ENCODE results near the gene EGR1.
A peak's percentile ranks its signal among the peaks of the same experiment; 100 is the strongest.

The EGR1 gene

GRCh38 chr5:138465261-138466124, at the start of gene EGR1:
Gene EGR1, plus strand, starts transcription at chr5:138465479. Its CDS starts 283 bp downstream, at chr5:138465762.
- DNase-seq (ENCODE audit: extremely low read depth, low read depth): peak; percentile 90
- no peak for TF ChIP-seq CTCF (IDR thresholded peaks at IDR 0.05; ENCODE audit: low read depth, low read length)

GRCh38 chr5:138418444-138418843, 46.8 kb upstream of the EGR1 start:
- no peak for TF ChIP-seq CTCF (IDR thresholded peaks at IDR 0.05; ENCODE audit: low read depth, low read length)
- DNase-seq (ENCODE audit: extremely low read depth, low read depth): no peak

- DNase-seq (ENCODE audit: extremely low read depth, low read depth): no peak
- no peak for TF ChIP-seq CTCF (IDR thresholded peaks at IDR 0.05; ENCODE audit: low read depth, low read length)
Measured at GRCh38 chr5:138425079-138425478, 40.2 kb upstream of the EGR1 start.

- DNase-seq (ENCODE audit: extremely low read depth, low read depth): no peak
- no peak for TF ChIP-seq CTCF (IDR thresholded peaks at IDR 0.05; ENCODE audit: low read depth, low read length)
Measured at GRCh38 chr5:138435943-138436342, 29.3 kb upstream of the EGR1 start.

- no peak for DNase-seq (ENCODE audit: extremely low read depth, low read depth)
- no peak for TF ChIP-seq CTCF (IDR thresholded peaks at IDR 0.05; ENCODE audit: low read depth, low read length)
Measured at GRCh38 chr5:138438003-138438723, 27.1 kb upstream of the EGR1 start.

GRCh38 chr5:138438724-138439476, 26.4 kb upstream of the EGR1 start, which contains the start of gene REEP2:
Gene REEP2, plus strand, starts transcription at chr5:138439057. Its CDS starts 152 bp downstream, at chr5:138439209.
- TF ChIP-seq CTCF (IDR thresholded peaks at IDR 0.05; ENCODE audit: low read depth, low read length): no peak
- DNase-seq (ENCODE audit: extremely low read depth, low read depth): no peak

Measured in AG09319 (cell line).